ENCODE measurements around the gene AGTRAP.

The AGTRAP gene

DNA sequence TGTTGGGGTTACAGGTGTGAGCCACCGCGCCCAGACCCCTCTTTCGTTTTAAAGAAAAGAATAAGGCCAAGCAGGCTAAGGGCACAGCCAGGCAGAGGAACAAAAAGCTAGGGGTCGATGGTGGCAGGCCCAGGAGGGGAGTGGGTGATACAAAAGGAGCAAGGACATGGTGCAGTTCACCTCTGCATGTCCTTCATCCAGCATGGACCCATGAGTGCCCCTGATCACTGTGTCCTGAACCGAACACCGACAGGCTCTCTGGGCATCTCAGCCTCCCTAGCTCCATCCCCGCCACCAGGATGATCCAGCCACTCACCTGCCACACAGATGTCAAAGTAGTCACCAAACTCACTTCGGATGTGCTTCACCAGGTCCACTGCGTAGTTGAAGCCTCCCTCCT, 64.0 kb downstream of the AGTRAP start:
- no peak for DNase-seq (ENCODE audit: low read depth, low spot score)

DNA sequence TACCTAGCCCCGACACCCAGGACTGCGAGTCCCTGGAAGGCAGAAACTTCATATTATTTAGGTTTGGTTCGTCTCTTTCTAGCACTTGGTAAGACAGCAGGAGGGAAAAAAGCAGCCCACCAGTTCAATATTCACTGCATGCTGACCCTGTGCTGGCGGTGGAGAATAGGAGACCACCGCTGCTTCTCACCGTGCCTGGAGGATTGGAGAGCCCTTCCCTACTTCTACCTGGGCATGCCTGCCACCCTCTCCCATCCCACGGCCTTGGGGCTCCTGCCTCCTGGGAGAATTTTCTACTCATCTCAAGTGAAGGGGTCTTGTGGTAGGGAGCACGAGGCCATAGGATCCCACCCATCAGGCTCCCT, 64.4 kb downstream of the AGTRAP start:
- no peak for DNase-seq (ENCODE audit: low read depth, low spot score)

All from activated CD4-positive, CD25-positive, alpha-beta regulatory T cell treated with anti-CD3 and anti-CD28 coated beads, Interleukin-2, amount 50 U/mL, for 16 hours (primary cell).